ENCODE results near the gene IGF2BP3. TPM values are rescaled to one million over a fixed set of nuclear protein-coding genes. Genes with fewer than 3 reads are reported as not detected.

The IGF2BP3 gene
- total and polyA plus RNA-seq, 10 of the 15 experiments (the other 5 are each of a cell fraction or from before 2014, with no cell fraction given) = 4.6 to 61.2 (median 36.9) TPM

DNA sequence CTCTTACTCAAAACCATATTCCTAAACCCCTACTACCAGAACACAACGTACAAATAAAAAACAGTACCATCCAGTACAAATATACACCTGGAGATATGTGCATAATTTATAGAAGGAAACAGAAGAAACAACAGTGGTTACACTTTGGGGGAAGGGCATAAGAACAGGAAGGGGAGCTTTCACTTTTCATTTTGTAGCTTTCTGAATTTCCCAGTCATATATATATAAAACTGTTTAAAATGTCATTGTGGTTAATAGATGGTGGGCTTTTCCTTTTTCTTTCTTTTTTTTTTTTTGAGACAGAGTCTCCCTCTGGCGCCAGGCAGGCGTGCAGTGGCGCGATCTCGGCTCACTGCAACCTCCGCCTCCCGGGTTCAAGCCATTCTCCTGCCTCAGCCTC lies 124.0 kb downstream of the IGF2BP3 start (continued):
- TF ChIP-seq NFXL1 (IDR thresholded peaks at IDR 0.05; ENCODE audit: borderline replicate concordance) (no peak), ETV6 (conservative IDR thresholded peaks at IDR 0.05 in 1 of 2, IDR thresholded peaks at IDR 0.05 in 1 of 2; ENCODE audit: borderline replicate concordance in 1 of 2, low read depth in 1 of 2) (peak in 1 of 2 experiments; percentile 42; a peak in 1 of 4 replicates), STAT3 (IDR thresholded peaks at IDR 0.05; ENCODE audit: low read depth, low read length) (no peak)

DNA sequence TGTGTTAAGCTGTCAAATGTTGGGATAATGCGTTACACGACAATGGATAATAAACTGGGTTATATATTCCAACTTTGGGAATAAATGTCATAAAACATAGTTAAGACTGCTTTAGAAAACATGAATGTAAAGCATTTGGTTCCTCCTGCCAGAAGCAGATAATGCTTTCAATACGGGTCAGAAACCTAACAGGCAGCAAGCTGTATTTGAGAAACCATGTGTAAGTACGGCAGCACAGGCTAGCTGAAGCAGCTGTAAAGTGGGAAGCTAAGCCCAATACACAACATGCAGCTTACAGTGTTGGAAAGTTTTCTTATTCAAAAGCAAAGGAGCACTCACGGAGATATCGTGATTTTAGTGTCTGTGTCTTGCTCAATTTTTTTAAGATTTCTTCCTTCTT lies 124.7 kb downstream of the IGF2BP3 start:
- POLR2A ChIA-PET = interaction anchor here (1.0 to 1.8 kb wide), 2 partner anchors 10 to 13 kb away, joined by 3 to 4 read pairs; no protein-coding TSS in a partner anchor
- peaks cover 9% of the 10 kb centered on the region for H3K4me1 ChIP-seq (ENCODE audit: control insufficient read depth, insufficient read depth, low read length)
- no peaks in the 10 kb centered on the region for H3K79me2 ChIP-seq (ENCODE audit: control insufficient read depth, insufficient read depth, low read length)
- CTCF ChIA-PET = interaction anchor here (1.1 to 5.9 kb wide), 8 partner anchors 9 to 117 kb away, joined by 3 to 29 read pairs (median 6); no protein-coding TSS in a partner anchor
- RAD21 ChIA-PET (ENCODE audit: unreplicated experiment) = interaction anchor here (0.8 to 3.3 kb wide), 6 partner anchors 12 to 185 kb away, joined by 3 to 14 read pairs (median 4); no protein-coding TSS in a partner anchor
- no peaks in the 10 kb centered on the region for H3K27me3 ChIP-seq (replicated peaks in 1 of 2; ENCODE audit: control insufficient read depth in 2 of 2, insufficient read depth in 2 of 2, low read length in 1 of 2)
- peaks cover 2 to 19% of the 10 kb centered on the region in 2 experiments; a peak in 3 of 4 replicates for H3K36me3 ChIP-seq (ENCODE audit: control insufficient read depth in 2 of 2, insufficient read depth in 2 of 2, low read length in 1 of 2)
- H3K9ac ChIP-seq (ENCODE audit: control insufficient read depth, insufficient read depth, low read length) = no peak overlapping the region
- 82% methylated on average over 6 of the region's 6 CpGs for WGBS (ENCODE audit: insufficient coverage, insufficient replicate concordance, low lambda C conversion rate, missing lambda C conversion rate)
- intact Hi-C loops (cut with micrococcal nuclease; ENCODE audit: unreplicated experiment) (loop anchor here (10.0 kb wide), 1 partner anchor 161 kb away; the partner anchor contains the start of gene NUP42), in situ Hi-C loops (cut with MboI) (no loop called here)
- H3K9me3 ChIP-seq (replicated peaks; ENCODE audit: control insufficient read depth, insufficient read depth, low read length) = no peaks in the 10 kb centered on the region
- SMC1A ChIA-PET (ENCODE audit: uncharacterized antibody, unreplicated experiment) = interaction anchor here (0.7 to 2.7 kb wide), 9 partner anchors 13 to 234 kb away, joined by 3 to 13 read pairs (median 4); no protein-coding TSS in a partner anchor
- FAIRE-seq (no peak), ATAC-seq (no peak), DNase-seq (ENCODE audit: low read depth, low spot score) (no peak)
- TF ChIP-seq HCFC1 (IDR thresholded peaks at IDR 0.05; ENCODE audit: low read length) (no peak), MYB (IDR thresholded peaks at IDR 0.05; ENCODE audit: borderline replicate concordance, low read depth, low read length) (no peak), MXI1 (IDR thresholded peaks at IDR 0.05; ENCODE audit: low read depth, low read length) (no peak), KDM1A (IDR thresholded peaks at IDR 0.05; ENCODE audit: borderline replicate concordance) (no peak), BCL11A (IDR thresholded peaks at IDR 0.05; ENCODE audit: low read depth, low read length) (no peak), SMAD5 (IDR thresholded peaks at IDR 0.05; ENCODE audit: low read depth) (no peak), EZH2 (IDR thresholded peaks at IDR 0.05; ENCODE audit: borderline replicate concordance, control insufficient read depth, low read depth, low read length) (no peak), SUZ12 (IDR thresholded peaks at IDR 0.05; ENCODE audit: unreplicated experiment) (no peak)
- TF ChIP-seq, protein P1, sequence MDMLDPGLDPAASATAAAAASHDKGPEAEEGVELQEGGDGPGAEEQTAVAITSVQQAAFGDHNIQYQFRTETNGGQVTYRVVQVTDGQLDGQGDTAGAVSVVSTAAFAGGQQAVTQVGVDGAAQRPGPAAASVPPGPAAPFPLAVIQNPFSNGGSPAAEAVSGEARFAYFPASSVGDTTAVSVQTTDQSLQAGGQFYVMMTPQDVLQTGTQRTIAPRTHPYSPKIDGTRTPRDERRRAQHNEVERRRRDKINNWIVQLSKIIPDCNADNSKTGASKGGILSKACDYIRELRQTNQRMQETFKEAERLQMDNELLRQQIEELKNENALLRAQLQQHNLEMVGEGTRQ (IDR thresholded peaks at IDR 0.05; ENCODE audit: borderline replicate concordance, low read depth, low read length) = no peak
- TF ChIP-seq, protein P2, sequence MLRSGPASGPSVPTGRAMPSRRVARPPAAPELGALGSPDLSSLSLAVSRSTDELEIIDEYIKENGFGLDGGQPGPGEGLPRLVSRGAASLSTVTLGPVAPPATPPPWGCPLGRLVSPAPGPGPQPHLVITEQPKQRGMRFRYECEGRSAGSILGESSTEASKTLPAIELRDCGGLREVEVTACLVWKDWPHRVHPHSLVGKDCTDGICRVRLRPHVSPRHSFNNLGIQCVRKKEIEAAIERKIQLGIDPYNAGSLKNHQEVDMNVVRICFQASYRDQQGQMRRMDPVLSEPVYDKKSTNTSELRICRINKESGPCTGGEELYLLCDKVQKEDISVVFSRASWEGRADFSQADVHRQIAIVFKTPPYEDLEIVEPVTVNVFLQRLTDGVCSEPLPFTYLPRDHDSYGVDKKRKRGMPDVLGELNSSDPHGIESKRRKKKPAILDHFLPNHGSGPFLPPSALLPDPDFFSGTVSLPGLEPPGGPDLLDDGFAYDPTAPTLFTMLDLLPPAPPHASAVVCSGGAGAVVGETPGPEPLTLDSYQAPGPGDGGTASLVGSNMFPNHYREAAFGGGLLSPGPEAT (IDR thresholded peaks at IDR 0.05; ENCODE audit: low read depth) = no peak
- TF ChIP-seq, protein P3, sequence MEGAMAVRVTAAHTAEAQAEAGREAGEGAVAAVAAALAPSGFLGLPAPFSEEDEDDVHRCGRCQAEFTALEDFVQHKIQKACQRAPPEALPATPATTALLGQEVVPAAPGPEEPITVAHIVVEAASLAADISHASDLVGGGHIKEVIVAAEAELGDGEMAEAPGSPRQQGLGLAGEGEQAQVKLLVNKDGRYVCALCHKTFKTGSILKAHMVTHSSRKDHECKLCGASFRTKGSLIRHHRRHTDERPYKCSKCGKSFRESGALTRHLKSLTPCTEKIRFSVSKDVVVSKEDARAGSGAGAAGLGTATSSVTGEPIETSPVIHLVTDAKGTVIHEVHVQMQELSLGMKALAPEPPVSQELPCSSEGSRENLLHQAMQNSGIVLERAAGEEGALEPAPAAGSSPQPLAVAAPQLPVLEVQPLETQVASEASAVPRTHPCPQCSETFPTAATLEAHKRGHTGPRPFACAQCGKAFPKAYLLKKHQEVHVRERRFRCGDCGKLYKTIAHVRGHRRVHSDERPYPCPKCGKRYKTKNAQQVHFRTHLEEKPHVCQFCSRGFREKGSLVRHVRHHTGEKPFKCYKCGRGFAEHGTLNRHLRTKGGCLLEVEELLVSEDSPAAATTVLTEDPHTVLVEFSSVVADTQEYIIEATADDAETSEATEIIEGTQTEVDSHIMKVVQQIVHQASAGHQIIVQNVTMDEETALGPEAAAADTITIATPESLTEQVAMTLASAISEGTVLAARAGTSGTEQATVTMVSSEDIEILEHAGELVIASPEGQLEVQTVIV (IDR thresholded peaks at IDR 0.05; ENCODE audit: borderline replicate concordance, partially characterized antibody) = no peak
- no peak overlapping the region for H3K4me3 ChIP-seq
- H3K4me2 ChIP-seq (ENCODE audit: control insufficient read depth, insufficient read depth) = no peak overlapping the region
- H3K27ac ChIP-seq (ENCODE audit: control insufficient read depth, insufficient read depth) = no peak overlapping the region
- H2AFZ ChIP-seq (ENCODE audit: control insufficient read depth, low read depth, low read length) = no peak overlapping the region
- BruUV-seq (replicated peaks) = no TSS peak
- no peaks in the 10 kb centered on the region; the same call in 1 of the 2 replicates for H4K20me1 ChIP-seq (ENCODE audit: control insufficient read depth, insufficient read depth)

Data from GM12878 (cell line).